HepG2 (cell line): ENCODE measurements around the gene CEMP1. TPM values are rescaled to one million over a fixed set of nuclear protein-coding genes. Genes with fewer than 3 reads are reported as not detected.
A peak's percentile ranks its signal among the peaks of the same experiment; 100 is the strongest.

Experiments used
- ADNP ChIP-seq: sonication (generic); formaldehyde crosslinking; IDR thresholded peaks from 2 replicates; pipeline ENCODE4 v1.4.0; 2020; ENCODE audit warnings: missing genetic modification reagents
- CSRNP1 ChIP-seq: sonication (generic); formaldehyde crosslinking; IDR thresholded peaks from 2 replicates; pipeline ENCODE4 v1.8.1; 2023; ENCODE audit warnings: mild to moderate bottlenecking, missing genetic modification reagents
- FOXK1 ChIP-seq: sonication (generic); formaldehyde crosslinking; IDR thresholded peaks from 2 replicates; pipeline ENCODE4 v1.4.0; 2020; ENCODE audit warnings: low read depth, missing genetic modification reagents, borderline replicate concordance
- HBP1 ChIP-seq: IDR thresholded peaks from 2 replicates; pipeline ENCODE4 v1.6.1; 2016; ENCODE audit warnings: low read depth, control low read depth
- MIXL1 ChIP-seq: IDR thresholded peaks from 2 replicates; pipeline ENCODE4 v1.6.1; 2016
- POLR2AphosphoS2 ChIP-seq: IDR thresholded peaks from 2 replicates; pipeline ENCODE4 v1.6.1; 2011; ENCODE audit warnings: low read depth, low read length, improper control_type of control experiment
- RFXAP ChIP-seq: sonication (generic); formaldehyde crosslinking; IDR thresholded peaks from 2 replicates; pipeline ENCODE4 v1.4.0; 2020; ENCODE audit warnings: missing genetic modification reagents, borderline replicate concordance
- SP1 ChIP-seq, 2 experiments: fragments of 450-650 bp in 1 of 2; sonication (generic) in 1 of 2; formaldehyde crosslinking in 1 of 2; IDR thresholded peaks; 2 replicates each; pipeline versions ENCODE4 v1.4.0 to v1.6.1; 2016 to 2020; ENCODE audit warnings: missing genetic modification reagents in 1 of 2
- SSRP1 ChIP-seq: IDR thresholded peaks from 2 replicates; pipeline ENCODE4 v1.6.1; 2016; ENCODE audit warnings: control low read depth
- WIZ ChIP-seq: sonication (generic); formaldehyde crosslinking; IDR thresholded peaks from 2 replicates; pipeline ENCODE4 v1.5.1; 2020; ENCODE audit warnings: mild to moderate bottlenecking, missing genetic modification reagents
- ZFP36L1 ChIP-seq: sonication (generic); formaldehyde crosslinking; IDR thresholded peaks from 2 replicates; pipeline ENCODE4 v1.8.0; 2022; ENCODE audit warnings: mild to moderate bottlenecking, missing genetic modification reagents, moderate library complexity
- ZNF556 ChIP-seq: sonication (generic); formaldehyde crosslinking; IDR thresholded peaks from 2 replicates; pipeline ENCODE4 v1.4.0; 2020; ENCODE audit warnings: mild to moderate bottlenecking, missing genetic modification reagents, borderline replicate concordance
- polyA plus RNA-seq, 8 experiments: library from polyadenylated mRNA; depleted of rRNA in 3 of 8; stranded (reverse) in 7 of 8; unstranded in 1 of 8; fragments of >200 nt; fragmentation: Illumina TruSeq in 4 of 8; extraction: Trizol in 4 of 8; gene quantifications; 2 replicates each; pipeline versions ENCODE4 v1.2.1 to v1.2.3, GENCODE V29; 2011 to 2016; ENCODE audit warnings: low read depth in 4 of 8, missing spikeins in 1 of 8, mixed read lengths in 1 of 8; ENCODE audit not compliant: insufficient read depth in 1 of 8
- total RNA-seq, 5 experiments: library from RNA; depleted of rRNA; stranded (reverse); fragments of >200 nt; fragmentation: Illumina TruSeq; extraction: Trizol; gene quantifications; 2 replicates each; pipeline ENCODE4 v1.2.3, GENCODE V29; 2016; ENCODE audit warnings: low read depth in 1 of 5
- TF ChIP-seq, protein P1 (sequence below): sonication (generic); formaldehyde crosslinking; IDR thresholded peaks from 2 replicates; pipeline ENCODE4 v1.4.0; 2020; ENCODE audit warnings: missing genetic modification reagents
- TF ChIP-seq, protein P2 (sequence below): IDR thresholded peaks from 2 replicates; pipeline ENCODE4 v1.6.1; 2012; ENCODE audit warnings: inconsistent platforms

Gene CEMP1
- total and polyA plus RNA-seq, 2 of the 13 experiments (the other 11 are each of a cell fraction or from before 2014, with no cell fraction given) = not detected

DNA sequence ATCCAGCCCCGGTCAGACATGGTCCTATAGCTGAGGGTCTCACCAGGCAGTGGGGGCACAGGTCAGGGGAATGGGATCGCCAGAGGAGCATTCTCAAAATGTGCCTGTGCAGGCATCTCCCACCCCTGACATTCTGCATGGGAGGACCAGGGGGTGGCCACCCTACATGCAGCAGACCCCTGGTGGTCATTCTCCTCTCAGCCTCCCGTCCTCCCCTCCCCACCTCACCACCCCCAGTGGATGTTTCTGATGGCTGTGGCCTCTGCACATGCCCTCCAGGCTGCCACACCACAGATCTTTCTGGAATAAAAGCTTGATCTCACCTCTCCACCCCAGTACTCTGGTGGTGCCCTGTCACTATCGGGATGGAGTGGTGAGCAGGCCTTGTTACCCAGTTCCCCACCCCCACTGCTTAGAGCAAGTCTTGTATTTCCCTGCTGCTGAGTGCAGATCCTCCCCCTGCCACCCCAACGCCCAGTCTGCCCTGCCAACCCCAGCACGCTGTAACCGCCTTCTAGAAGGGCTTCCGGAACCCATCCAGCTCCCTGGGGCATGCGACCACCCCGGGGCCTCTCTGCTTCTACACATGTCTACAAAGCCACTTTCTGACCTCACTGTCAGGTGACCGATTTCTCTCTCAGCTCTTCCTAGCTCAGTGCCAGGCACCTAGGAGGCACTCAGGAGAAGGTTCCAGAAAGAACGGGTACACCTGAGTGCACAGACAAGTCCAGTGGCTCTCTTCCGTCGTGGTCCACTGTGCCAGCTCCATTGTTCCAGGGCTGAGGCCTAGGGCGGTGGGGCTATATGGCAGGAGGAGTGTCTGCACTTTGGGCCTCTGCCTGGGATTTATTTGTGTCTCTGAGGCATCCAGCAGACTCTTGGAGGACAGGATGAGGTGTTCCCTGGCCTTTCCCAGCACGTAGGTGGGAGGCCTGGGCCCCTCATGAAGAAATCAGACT, 47.0 kb downstream of the CEMP1 start (continued):
- TF ChIP-seq ZFP36L1 (CRISPR knock-in tag) = no peak; the same call in 1 of the 2 replicates
- TF ChIP-seq, protein P1, sequence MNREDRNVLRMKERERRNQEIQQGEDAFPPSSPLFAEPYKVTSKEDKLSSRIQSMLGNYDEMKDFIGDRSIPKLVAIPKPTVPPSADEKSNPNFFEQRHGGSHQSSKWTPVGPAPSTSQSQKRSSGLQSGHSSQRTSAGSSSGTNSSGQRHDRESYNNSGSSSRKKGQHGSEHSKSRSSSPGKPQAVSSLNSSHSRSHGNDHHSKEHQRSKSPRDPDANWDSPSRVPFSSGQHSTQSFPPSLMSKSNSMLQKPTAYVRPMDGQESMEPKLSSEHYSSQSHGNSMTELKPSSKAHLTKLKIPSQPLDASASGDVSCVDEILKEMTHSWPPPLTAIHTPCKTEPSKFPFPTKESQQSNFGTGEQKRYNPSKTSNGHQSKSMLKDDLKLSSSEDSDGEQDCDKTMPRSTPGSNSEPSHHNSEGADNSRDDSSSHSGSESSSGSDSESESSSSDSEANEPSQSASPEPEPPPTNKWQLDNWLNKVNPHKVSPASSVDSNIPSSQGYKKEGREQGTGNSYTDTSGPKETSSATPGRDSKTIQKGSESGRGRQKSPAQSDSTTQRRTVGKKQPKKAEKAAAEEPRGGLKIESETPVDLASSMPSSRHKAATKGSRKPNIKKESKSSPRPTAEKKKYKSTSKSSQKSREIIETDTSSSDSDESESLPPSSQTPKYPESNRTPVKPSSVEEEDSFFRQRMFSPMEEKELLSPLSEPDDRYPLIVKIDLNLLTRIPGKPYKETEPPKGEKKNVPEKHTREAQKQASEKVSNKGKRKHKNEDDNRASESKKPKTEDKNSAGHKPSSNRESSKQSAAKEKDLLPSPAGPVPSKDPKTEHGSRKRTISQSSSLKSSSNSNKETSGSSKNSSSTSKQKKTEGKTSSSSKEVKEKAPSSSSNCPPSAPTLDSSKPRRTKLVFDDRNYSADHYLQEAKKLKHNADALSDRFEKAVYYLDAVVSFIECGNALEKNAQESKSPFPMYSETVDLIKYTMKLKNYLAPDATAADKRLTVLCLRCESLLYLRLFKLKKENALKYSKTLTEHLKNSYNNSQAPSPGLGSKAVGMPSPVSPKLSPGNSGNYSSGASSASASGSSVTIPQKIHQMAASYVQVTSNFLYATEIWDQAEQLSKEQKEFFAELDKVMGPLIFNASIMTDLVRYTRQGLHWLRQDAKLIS (CRISPR knock-in tag) = no peak
- TF ChIP-seq SSRP1 (CRISPR knock-in tag) = 0 out of 2 replicates have a peak, but pooled peaks have one; percentile 27
- TF ChIP-seq ADNP (CRISPR knock-in tag) = no peak
- no peak for TF ChIP-seq HBP1 (CRISPR knock-in tag)
- no peak for TF ChIP-seq SP1 (IDR thresholded peaks at IDR 0.05)
- no peak for TF ChIP-seq SP1 (CRISPR knock-in tag; IDR thresholded peaks at IDR 0.05)
- TF ChIP-seq CSRNP1 (CRISPR knock-in tag) = no peak
- no peak for TF ChIP-seq ZNF556 (CRISPR knock-in tag)
- TF ChIP-seq WIZ (CRISPR knock-in tag) = no peak
- TF ChIP-seq, protein P2, sequence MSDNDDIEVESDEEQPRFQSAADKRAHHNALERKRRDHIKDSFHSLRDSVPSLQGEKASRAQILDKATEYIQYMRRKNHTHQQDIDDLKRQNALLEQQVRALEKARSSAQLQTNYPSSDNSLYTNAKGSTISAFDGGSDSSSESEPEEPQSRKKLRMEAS = peak; percentile 1; the same call in 1 of the 2 replicates
- no peak for TF ChIP-seq RFXAP (CRISPR knock-in tag)
- no peak for TF ChIP-seq POLR2AphosphoS2
- no peak for TF ChIP-seq FOXK1 (CRISPR knock-in tag)
- no peak for TF ChIP-seq MIXL1
